Right ventricle myocardium inferior (tissue), 1 donor: ENCODE data around the gene FOLR2. TPM values are rescaled to one million over a fixed set of nuclear protein-coding genes. Genes with fewer than 3 reads are reported as not detected.
A peak's percentile ranks its signal among the peaks of the same experiment; 100 is the strongest.
"Not testable (repeated sequence)": the region's sequence is repeated elsewhere in the genome, so short reads cannot be mapped to it uniquely, and the experiment has no call there.

Experiments used
- ATAC-seq: fragments of 200-7000 bp; cut with Tn5 transposase; one replicate; pipeline ENCODE4 v1.9.1; 2020; ENCODE audit warnings: mild to moderate bottlenecking, moderate library complexity
- DNase-seq: peaks from one replicate; pipeline ENCODE4 v3.0.0; 2021; ENCODE audit errors: missing footprints
- intact Hi-C: fragments of 100-400 bp; cut with DNase I; formaldehyde crosslinking; loops from one replicate; pipeline ENCODE4 v1.11.0; 2022
- long read RNA-seq: library from polyadenylated mRNA; unstranded; transcript quantifications from one replicate; pipeline ENCODE4 v2.0.0, GENCODE V29; 2021
- total RNA-seq: library from RNA; stranded (reverse); fragmentation: NEBNext Ultra II Directional; extraction: Animal tissue kit (Norgen Biotek cat#: 25700); gene quantifications from one replicate; pipeline ENCODE4 v1.2.1, GENCODE V29; 2021
- donor health status: DM: no; HTN: yes; CAD: no; lungs with severe emphysema.

FOLR2 gene
- 33.1 TPM for total RNA-seq
- long read RNA-seq, partial matches to known transcripts = 3 of 8 reads
- long read RNA-seq, other reads (novel, unspliced or antisense) = 2 of 8 reads

DNA sequence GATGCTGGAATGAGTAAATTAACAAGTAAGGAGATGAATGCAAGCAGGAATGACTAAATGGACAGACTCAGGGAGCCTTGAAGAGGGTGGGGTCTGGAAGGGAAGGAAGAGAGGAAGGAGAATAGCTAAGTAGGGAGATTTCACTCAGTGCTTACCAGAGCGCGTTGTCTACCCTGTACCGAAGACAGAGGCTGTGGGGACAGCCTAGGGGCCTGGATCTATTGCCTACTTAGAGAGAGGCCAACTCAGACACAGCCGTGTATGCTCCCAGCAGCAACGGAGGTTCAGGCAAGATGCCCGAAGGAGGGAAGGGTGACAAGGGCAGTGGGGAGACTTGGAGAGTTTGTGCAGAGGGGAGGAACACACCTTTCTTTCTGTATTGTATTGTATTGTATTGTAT, at the start of gene FOLR2:
Gene FOLR2 (plus strand): TSS at position 157 of the 400 bp plus-strand sequence. CDS start 1,791 bp downstream, outside the sequence.
- DNase-seq (peak; percentile 30), ATAC-seq (no peak)
- intact Hi-C loops = no loop called here

DNA sequence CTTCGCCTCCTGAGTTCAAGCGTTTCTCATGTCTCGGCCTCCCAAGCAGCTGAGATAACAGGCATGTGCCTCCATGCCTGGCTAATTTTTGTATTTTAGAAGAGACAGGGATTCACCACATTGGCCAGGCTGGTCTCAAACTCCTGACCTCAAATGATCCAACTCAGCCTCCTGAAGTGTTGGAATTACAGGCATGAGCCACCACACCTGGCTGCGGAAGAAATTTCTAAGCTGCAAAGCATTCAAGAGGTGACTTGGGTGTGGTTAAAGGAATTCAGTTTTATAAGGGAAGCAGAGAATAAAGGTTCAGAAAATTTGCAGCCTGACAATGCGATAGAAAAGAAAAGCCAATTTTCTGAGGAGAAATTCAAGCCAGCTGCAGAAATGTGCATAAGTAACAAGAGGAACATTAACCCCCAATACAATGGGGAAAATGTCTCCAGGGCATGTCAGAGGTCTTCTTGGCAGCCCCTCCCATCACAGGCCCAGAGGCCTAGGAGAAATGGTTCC, 47.5 kb upstream of the FOLR2 start:
- ATAC-seq, DNase-seq, intact Hi-C loops: not testable (repeated sequence)

GRCh38 chr11:72169754-72170153, 46.8 kb upstream of the FOLR2 start:
- intact Hi-C loops = not testable (repeated sequence)

GRCh38 chr11:72172043-72172442, 44.6 kb upstream of the FOLR2 start:
- ATAC-seq, intact Hi-C loops, DNase-seq: not testable (repeated sequence)

More at GRCh38 chr11:72169754-72170153, 46.8 kb upstream of the FOLR2 start:
- not testable (repeated sequence) for ATAC-seq, DNase-seq

- DNase-seq = no peak
- intact Hi-C loops = no loop called here
- no peak for ATAC-seq
Observed at GRCh38 chr11:72173291-72173690, 43.3 kb upstream of the FOLR2 start.

DNA sequence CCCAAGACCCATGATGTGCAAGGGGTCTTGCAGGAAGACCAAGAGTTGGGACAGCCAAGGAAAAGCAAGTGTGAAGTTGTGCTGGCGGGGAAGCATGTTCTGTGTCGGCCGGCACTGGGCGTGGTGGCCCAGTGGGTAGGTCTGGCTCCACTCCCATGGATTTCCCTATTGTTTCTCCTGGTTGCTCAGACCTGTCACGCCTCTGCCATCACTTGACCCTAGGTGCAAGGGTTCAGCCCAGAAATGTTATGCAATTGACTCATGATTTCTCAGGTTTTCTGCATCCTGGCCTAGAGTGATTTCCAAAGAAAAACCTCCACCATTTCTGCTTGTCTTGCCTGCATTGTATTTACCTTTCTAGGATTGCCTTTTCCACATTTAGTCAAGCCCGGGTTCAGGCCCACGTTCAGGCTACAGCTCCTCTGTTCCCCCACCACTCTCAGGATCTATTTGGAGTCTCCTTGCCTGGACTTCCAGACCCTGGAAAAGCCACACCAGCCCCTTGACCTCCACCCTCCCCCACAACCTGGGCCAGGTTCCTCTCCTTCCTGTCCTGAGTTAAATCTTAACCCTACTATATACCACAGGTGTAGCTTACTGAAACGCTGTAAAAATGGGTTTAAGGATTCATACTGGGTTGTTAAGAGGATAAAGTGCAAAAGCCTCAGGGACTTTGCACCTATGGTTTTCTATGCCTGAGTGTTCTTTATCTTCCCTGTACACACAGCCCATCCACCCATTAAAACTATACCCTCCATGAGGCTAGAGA, 42.1 kb upstream of the FOLR2 start:
- no peak for ATAC-seq
- no peak for DNase-seq
- intact Hi-C loops = no loop called here

GRCh38 chr11:72177656-72178055, 38.9 kb upstream of the FOLR2 start:
- ATAC-seq = no peak
- no peak for DNase-seq
- intact Hi-C loops = no loop called here

GRCh38 chr11:72179049-72179803, 37.4 kb upstream of the FOLR2 start:
- intact Hi-C loops = no loop called here

DNA sequence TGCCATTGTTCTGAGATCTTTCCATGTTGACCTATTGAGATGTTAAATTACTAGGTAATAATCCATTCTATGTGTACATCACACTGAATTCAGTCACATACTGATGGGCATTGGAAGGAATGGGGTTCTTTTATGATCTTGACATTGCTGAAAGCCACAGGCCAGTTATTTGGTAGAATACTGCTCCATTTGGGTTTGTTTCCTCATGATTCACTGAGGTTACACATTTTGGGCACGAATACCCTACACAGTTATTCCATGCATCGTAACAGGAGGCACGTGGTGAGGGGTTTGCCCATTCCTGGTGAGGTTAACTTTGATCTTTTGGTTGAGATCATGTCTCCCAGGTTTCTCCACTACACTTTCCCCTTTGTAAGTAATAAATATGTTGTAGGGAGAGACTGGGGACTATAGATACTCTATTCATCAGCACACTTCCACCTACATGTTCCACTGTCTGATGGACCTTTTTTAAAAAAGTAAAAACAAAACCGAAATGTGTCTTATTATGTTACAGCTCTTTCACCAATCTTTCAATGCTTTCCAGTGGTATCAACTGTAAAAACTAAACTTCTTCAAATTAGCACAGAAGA, 36.7 kb upstream of the FOLR2 start:
- intact Hi-C loops = no loop called here
- DNase-seq (no peak), ATAC-seq (no peak)

More at GRCh38 chr11:72179049-72179803, 37.4 kb upstream of the FOLR2 start:
- ATAC-seq (no peak), DNase-seq (no peak)

DNA sequence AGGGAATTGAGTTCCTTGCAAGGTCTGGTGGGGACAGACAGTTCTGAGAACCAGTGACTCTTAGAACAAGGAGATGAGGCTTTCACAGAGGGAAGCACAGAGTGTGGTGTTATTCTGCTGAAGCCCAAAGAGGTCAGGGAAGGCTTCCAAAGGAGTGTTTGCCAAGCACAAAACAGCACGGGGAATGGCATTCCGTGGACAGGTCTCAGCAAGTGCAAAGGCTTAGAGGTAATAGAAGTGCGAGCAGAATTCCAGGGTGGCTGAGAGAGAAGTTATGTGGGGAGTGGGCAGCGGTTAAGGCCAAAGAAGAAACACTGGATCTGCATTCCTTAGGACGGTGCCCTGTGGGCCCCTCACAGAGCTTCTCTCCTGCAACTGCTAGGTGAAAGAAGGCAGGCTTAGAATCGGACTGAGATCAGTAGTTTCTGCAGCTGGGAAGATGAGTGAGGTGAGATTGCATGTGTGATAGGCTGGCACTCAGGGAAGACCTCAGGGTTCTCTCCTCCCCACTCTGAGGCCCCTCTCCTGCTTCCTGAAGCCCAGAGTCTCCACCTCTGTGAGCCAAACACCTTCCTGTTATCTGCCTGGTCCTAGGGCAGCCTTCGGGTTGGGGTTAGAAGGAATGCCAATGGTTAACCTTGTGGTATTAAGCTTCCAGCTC, 35.6 kb upstream of the FOLR2 start:
- ATAC-seq = peak; percentile 60
- intact Hi-C loops, DNase-seq: not testable (repeated sequence)

GRCh38 chr11:72181553-72181958, 35.0 kb upstream of the FOLR2 start:
- ATAC-seq, intact Hi-C loops: not testable (repeated sequence)

GRCh38 chr11:72188267-72188666, 28.3 kb upstream of the FOLR2 start:
- ATAC-seq = no peak
- DNase-seq = no peak
- intact Hi-C loops = no loop called here

More at GRCh38 chr11:72181553-72181958, 35.0 kb upstream of the FOLR2 start:
- not testable (repeated sequence) for DNase-seq

DNA sequence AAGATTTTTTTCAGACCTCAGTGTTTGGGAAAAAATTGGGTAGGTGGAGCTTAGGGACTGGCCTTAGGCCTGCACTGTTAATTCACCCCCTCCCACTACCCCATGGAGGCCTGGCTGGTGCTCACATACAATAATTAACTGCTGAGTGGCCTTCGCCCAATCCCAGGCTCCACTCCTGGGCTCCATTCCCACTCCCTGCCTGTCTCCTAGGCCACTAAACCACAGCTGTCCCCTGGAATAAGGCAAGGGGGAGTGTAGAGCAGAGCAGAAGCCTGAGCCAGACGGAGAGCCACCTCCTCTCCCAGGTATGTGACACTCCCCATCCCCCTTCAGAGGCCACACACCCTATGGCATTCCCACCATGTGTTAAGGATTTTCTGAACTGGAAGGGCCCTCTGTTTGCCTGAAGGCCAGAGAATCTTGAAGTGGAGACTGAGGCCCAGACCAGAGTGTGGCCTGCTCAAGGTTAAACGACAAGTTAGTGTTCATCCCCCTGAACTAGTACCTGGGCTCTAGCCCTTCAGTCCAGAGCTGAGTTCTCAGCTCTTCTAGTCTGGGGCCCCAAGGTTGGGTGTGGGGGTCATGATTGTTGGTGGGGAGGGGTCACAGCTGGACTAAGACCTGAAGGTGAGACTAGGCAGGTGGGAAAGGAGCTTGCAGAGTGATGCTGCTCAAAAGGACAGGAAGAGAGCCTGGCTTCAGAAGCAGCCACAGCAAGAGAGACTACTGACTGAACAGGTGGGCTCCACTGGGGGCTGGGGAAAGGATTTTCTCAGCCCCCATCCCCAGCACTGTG, 26.9 kb upstream of the FOLR2 start:
- intact Hi-C loops = no loop called here
- DNase-seq = no peak
- ATAC-seq = peak; percentile 86

GRCh38 chr11:72190631-72191071, 25.9 kb upstream of the FOLR2 start:
- intact Hi-C loops = no loop called here
- DNase-seq (no peak), ATAC-seq (no peak)

- ATAC-seq (no peak), DNase-seq (no peak)
- intact Hi-C loops = no loop called here
Observed at GRCh38 chr11:72191961-72192381, 24.6 kb upstream of the FOLR2 start, which contains the start of gene FOLR1. TSS of gene FOLR1 (plus strand) at chr11:72192140. CDS start at chr11:72192174, 34 bp downstream.

GRCh38 chr11:72195518-72196270, 20.9 kb upstream of the FOLR2 start:
- DNase-seq (no peak), ATAC-seq (no peak)
- intact Hi-C loops = no loop called here

DNA sequence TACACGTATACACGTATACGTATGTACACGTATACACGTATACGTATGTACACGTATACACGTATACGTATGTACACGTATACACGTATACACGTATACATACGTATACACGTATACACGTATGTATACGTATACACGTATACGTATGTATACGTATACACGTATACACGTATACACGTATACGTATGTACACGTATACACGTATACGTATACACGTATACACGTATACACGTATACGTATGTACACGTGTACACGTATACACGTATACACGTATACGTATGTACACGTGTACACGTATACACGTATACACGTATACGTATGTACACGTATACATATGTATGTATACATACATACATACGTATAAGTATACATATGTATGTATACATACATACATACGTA, 15.1 kb upstream of the FOLR2 start:
- intact Hi-C loops, ATAC-seq, DNase-seq: not testable (repeated sequence)
